NCI-H187 (cell line): Measurements from ENCODE around the gene CNIH3.
"Not testable (repeated sequence)": the region's sequence is repeated elsewhere in the genome, so short reads cannot be mapped to it uniquely, and the experiment has no call there.

Experiments
- DNase-seq, 2 experiments: peaks; one replicate each; lab custom pipeline; 2025; lab: John Stamatoyannopoulos, UW

Gene CNIH3

DNA sequence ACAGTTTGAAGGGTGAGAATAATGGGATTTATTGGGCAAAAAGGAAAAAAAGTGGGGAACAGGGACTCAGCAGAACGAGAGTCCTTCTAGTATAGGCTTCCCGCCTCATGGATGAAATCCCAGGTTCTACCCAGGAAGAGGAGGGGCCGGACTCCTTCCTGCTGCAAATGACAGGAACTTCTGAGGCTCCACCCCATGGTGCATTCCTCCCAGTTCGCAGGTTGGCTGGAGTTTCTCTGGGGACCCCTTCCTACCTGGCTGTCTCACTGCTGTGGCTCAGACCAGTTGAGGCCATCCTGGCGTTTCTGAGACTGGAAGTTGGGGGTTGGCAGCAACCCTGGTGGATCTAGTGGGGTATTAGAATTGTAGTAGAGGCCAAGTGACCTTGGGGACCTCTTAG lies 27.5 kb downstream of the CNIH3 start:
- no peak for DNase-seq

DNA sequence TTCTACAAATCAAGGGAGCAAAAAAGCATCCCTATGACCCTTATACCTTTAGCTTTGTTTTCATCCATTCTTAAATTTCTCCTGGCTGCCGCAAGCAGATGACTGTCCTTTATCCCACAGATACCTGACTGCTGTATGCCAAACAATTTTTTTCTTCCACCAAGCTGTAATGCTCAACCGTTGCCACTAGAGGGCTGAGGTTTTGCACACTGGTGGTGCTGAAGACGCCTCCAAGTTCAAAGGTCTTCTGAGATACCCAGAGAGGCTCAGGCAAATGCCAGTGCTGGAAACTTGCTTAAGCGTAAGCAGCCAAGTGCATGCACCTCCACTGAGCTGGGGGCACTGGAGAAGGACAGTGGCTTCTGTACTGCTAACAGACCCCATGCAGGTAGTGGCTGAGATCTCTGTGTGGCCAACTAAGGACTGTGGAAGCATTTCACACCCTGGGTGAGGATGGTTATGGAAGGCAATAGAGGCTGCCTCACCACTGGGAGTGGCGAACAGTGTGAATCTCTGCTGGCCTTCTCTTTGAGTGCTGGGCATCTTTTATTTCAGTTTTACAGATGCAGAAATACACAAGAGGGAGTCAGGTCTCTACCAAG lies 28.5 kb downstream of the CNIH3 start:
- DNase-seq = no peak

- DNase-seq = no peak
Observed at GRCh38 chr1:224647449-224647848, 31.3 kb downstream of the CNIH3 start.

DNA sequence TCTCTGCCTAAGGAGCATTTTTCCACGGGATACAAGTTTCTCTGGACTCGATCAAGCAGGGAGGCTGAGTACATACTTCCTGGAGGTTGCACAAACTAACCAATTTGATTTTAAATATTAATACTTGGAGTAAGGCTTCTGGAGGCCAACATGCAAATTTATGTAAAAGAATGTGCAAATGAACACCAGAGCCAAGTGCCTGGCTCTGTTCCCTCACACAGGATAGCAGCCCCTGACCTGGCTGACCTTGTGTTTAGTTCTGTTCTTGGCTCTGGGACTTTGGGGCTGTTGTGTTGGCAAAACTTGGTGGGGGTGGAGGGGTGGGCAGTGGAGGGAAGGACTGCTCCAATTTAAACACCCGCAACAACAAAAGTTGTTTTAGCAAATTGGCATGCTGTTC lies 34.2 kb downstream of the CNIH3 start:
- no peak for DNase-seq

DNA sequence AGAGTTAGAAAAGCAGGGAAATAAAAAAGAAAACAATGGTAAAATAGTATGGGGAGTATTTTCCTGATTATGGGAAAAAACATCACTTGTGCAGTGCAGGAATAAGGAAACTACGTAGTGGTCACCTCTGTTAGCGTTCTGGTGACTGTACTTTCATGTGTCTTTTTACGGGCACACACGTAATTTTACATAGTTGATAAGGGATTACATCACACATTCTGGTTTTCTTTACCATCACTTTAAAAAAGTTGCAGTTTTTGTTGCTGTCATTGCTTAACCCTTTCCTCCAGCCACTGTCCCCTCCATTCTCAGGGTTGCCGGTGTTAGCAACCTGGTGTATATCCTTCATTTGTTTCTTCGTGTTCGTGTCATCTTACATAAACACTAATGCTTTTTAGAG lies 35.1 kb downstream of the CNIH3 start:
- no peak for DNase-seq

DNA sequence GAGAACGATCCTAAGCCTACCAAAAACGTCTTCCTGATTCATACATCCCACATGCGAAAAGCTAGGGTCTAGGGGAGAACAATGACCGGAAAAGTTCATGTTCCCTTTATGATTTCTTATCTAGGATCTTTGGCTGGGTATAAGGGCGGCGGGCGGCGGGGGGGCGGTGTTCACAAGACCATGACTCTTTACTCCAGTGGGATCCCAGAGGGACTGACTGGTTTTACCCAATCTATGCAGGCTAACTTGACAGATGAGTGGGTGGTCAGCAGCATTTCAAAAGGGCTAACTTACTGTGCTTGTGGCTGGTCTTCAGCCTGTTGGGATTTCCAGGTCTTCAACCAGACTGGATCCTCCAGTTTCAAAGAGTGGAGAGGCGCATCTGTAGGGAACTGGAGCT lies 40.3 kb downstream of the CNIH3 start:
- no peak for DNase-seq

DNA sequence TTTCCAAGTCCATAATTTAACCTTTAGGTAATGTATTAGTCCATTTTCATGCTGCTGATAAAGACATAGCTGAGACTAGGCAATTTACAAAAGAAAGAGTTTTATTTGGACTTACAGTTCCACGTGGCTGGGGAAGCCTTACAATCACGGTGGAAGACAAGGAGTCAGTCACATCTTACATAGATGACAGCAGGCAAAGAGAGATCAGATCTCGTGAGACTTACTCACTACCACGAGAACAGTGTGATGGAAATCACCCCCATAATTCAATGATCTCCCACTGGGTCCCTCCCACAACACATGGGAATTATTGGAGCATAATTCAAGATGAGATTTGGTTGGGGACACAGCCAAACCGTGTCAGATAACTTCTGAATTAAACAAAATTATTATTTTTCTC lies 44.0 kb downstream of the CNIH3 start:
- DNase-seq = no peak

DNA sequence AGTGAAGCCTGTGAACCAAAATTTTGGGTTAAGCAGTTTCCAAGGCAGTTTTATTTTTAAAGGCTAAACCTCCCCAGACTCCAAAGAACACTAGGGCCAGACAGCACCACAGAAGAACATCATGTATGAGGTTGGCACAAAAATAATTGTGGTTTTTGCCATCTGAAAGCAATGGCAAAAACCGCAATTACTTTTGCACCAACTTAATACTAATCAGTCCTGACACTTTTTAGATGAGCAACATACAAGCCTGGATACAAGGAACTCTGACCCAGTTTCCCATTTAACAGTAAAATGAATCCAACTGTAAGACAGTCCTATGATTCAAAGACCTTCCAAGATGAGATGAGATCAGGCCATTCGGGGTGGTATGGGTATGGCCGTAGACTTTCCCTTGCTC lies 46.8 kb downstream of the CNIH3 start:
- DNase-seq = no peak

- DNase-seq = no peak
Observed at GRCh38 chr1:224665016-224665415, 48.9 kb downstream of the CNIH3 start.

DNA sequence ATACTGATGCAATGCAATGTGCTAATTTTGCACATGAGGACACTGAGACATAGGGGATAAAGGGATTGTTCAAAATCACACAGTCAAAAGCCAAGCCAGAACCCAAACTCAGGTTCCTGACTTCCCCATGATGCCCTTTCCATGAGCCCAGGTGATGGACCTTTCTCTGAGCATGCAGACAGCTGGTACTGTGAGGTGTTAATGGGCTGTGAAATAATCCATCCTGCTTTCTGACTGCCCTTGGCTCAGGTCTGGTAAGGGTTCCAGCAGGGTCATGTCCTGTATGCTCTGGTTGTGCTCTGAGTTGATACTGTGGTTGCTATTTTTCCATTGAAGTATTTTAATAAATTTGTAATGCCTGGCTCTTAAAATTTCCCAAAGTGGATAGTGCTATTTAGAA lies 50.0 kb downstream of the CNIH3 start:
- DNase-seq = no peak

GRCh38 chr1:224666913-224667312 lies 50.8 kb downstream of the CNIH3 start:
- DNase-seq = no peak

GRCh38 chr1:224668984-224669383 lies 52.9 kb downstream of the CNIH3 start:
- no peak for DNase-seq

DNA sequence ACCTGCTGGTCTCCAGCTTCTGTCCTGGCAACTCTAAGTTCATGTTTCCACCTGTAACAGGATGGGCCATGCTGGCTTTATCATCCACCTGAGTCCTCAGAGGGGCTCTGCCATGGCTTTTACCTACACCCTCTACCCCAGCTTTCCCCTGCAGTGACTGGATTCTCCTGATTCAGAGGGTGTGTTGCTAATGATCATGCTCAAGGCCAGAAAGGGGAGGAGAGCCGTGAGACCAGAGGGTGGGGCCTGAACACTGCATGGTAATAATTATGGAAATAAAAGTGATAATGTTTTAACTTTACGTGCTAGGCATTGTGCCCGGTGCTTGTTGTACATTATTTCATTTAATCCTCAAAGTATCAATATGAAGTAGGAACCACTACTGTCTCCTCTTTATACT lies 53.3 kb downstream of the CNIH3 start:
- no peak for DNase-seq

- DNase-seq = no peak
Observed at GRCh38 chr1:224670506-224670905, 54.4 kb downstream of the CNIH3 start.

GRCh38 chr1:224671076-224671475 lies 55.0 kb downstream of the CNIH3 start:
- no peak for DNase-seq

DNA sequence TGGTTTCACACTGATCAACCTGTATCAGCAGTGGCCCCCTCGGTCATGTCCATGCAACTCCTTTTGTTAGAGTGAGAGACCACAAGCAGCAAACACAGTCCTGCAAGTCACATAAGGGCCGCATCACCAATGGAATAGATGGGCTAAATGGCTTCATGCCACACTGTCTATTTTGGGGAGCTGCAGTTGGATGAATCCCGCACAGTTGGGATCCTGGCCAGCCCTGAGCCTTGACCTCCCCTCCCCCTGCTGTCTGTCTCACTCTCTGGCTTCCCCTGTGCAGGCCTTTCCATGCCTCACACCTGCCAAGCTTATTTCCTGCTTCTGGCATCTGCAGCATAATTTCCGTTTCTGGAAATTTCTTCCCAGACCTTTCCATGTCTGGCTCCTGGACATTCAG lies 57.0 kb downstream of the CNIH3 start:
- no peak for DNase-seq

DNA sequence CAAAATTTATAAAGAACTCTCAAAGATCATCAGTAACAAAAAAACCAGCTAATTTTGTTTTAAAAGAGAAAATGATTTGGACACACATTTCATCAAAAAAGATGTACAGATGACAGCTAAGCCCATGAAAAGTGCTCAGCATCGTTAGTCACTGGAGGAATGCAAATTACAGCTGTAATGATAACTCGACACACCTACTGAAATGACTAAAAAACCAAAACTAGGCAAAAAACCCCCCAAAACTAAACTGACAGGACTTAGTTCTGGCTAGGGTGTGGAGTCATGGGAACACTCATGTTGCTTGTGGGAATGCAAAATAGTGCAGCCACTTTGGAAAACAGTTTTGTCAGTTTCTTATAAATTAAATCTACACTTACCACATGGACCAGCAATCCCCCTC lies 59.5 kb downstream of the CNIH3 start:
- no peak for DNase-seq

DNA sequence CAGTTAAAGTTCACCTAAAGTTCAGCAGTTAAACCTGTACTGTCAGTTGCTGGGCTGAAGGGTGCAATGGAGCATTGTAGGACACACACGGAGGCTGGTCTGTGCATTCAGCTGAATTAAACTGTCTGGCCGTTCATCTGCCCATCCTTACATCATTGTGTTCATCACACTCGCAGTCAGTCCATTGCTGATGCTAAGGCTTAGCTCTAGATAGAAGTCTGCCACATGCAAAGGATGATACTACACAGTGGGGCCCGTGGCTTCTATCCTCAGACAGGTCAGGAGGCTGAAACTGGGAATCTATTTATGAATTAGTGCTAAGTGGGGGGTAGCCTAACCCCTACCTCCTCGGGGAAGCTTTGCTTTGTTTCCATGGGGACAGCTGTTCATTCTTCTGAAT lies 60.4 kb downstream of the CNIH3 start:
- no peak for DNase-seq

- DNase-seq = no peak
Observed at GRCh38 chr1:224678168-224678567, 62.1 kb downstream of the CNIH3 start.

GRCh38 chr1:224679606-224680005 lies 63.5 kb downstream of the CNIH3 start:
- DNase-seq = no peak

- no peak for DNase-seq
Observed at GRCh38 chr1:224681816-224682215, 65.7 kb downstream of the CNIH3 start.

DNA sequence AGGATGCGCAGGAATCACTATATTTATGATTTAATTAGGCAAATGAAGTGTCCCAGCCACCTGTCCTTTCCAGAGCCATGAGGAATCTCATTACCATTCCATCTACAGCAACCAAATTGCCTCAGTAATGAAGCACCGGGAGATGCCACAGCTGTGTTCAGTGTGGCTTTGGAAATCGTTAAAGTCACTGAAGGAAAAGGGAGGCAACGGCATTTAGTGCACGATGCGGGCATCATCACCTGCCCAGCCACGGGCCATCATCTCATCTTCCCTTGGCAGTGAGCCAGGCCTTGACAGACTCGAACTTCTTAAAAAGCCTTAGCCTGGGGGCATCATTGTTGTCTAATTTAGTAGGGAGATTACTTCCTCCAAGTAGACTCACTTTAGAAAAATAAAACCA lies 67.8 kb downstream of the CNIH3 start:
- DNase-seq = peak in 1 of 2 experiments; percentile 14

DNA sequence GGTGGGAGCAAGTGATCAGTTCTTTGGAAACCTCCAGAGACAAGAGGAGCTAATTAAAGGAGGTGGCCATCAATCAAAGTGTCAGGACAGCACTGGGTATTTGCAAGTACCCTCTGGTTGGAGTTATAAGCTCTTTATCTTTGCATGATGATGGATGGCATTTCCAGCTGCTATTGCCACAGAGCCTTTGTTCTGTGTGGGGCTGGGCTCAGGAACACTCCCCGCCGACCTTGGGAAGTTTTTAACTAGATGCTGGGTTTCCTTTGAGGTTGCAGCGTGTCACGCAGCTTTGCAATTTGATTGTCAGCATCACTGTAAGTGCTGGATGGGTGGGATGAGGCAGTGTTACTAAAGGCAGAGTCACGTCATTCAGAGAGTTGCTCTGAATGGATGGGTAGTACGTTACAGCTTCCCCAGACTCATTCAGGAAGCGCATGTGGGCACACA lies 68.9 kb downstream of the CNIH3 start:
- peak; percentile 23 to 44 for DNase-seq

- DNase-seq = not testable (repeated sequence)
Observed at GRCh38 chr1:224686140-224686539, 70.0 kb downstream of the CNIH3 start.

DNA sequence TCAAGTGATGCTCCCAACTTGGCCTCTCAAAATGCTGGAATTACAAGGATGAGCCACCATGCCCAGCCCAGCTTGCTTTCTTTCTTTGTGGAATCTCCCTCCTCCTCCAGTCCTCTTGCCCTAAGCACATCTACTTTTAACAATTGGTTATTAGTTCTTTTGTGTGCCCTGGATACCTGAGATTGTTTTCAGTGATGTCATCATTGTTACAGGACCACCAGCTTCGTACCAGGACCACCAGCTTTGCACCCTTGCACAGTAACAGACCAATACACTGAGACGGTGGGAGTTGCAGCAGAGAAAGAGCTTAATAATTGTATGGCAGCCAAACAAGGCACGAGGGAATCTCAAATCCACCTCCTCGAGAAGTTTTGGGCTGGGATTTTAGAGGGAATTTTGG lies 71.3 kb downstream of the CNIH3 start:
- no peak for DNase-seq
